Ovary (tissue), 9 donors: ENCODE results near the gene PNPLA6. TPM values are rescaled to one million over a fixed set of nuclear protein-coding genes. Genes with fewer than 3 reads are reported as not detected.
A peak's percentile ranks its signal among the peaks of the same experiment; 100 is the strongest.

Experiments used
- DNase-seq, 5 donors: peaks; one replicate each; pipeline ENCODE4 v3.0.0-alpha.2; 2019 to 2020
- H3K27ac ChIP-seq, 2 donors: fragments of 200-600 bp; one replicate each; pipeline versions ENCODE4 v1.5.1 to v1.8.0; 2019 to 2022
- H3K27me3 ChIP-seq: fragments of 200-600 bp; one replicate; pipeline ENCODE4 v1.8.0; 2022
- H3K36me3 ChIP-seq: fragments of 200-600 bp; sonication (generic); one replicate; pipeline ENCODE4 v1.5.1; 2019
- H3K4me1 ChIP-seq: one replicate; pipeline ENCODE4 v1.8.1; 2013; ENCODE audit warnings: mild to moderate bottlenecking, moderate library complexity; ENCODE audit not compliant: insufficient read depth
- H3K4me3 ChIP-seq: fragments of 200-600 bp; sonication (generic); one replicate; pipeline ENCODE4 v1.5.1; 2017
- H3K9me3 ChIP-seq, 2 donors: fragments of 200-600 bp in 1 of 2; sonication (generic) in 1 of 2; one replicate each; pipeline versions ENCODE4 v1.5.1 to v1.8.1; 2013 to 2019; ENCODE audit warnings: mild to moderate bottlenecking in 1 of 2, moderate library complexity in 1 of 2
- EP300 ChIP-seq: sonication (generic); formaldehyde crosslinking; IDR thresholded peaks from one replicate; pipeline ENCODE4 v1.6.1; 2017; ENCODE audit warnings: antibody characterized with exemption
- POLR2A ChIP-seq: fragments of 450-650 bp; IDR thresholded peaks from one replicate; pipeline ENCODE4 v1.6.1; 2017; ENCODE audit warnings: antibody characterized with exemption, mild to moderate bottlenecking, moderate library complexity
- WGBS, 3 donors: extraction: QIAGEN DNeasy Blood & Tissue Kit in 1 of 3; methylation state at CpG; one replicate each; pipeline versions ENCODE4 v1.1.5 to v1.1.7; 2013 to 2017; 5-methylcytosine and 5-hydroxymethylcytosine counted together
- intact Hi-C, 4 donors: fragments of 100-400 bp; cut with DNase I; formaldehyde crosslinking; loops; one replicate each; pipeline versions ENCODE4 v1.11.0 to v1.15.1; 2022 to 2023
- polyA plus RNA-seq, 2 donors: library from polyadenylated mRNA; stranded (reverse); fragments of 200-250 nt in 1 of 2; fragments of 350-450 nt in 1 of 2; fragmentation: Illumina TruSeq in 1 of 2; extraction: RNeasy Lipid Tissue Mini Kit (QIAGEN cat#74804) in 1 of 2; gene quantifications; one replicate each; pipeline ENCODE4 v1.2.3, GENCODE V29; 2013 to 2014
- total RNA-seq, 7 donors: library from RNA; depleted of rRNA in 2 of 7; stranded (reverse); fragments of >200 nt in 2 of 7; fragmentation: NEBNext Ultra II Directional in 3 of 7; extraction: Animal tissue kit (Norgen Biotek cat#: 25700) in 3 of 7; gene quantifications; one replicate each; pipeline versions ENCODE4 v1.1.0 to v1.2.4, GENCODE V29; 2016 to 2023
- TF ChIP-seq, protein P1 (sequence below), 3 donors: fragments of 450-650 bp in 2 of 3; fragments of 200-600 bp in 1 of 3; IDR thresholded peaks; one replicate each; pipeline versions ENCODE4 v1.5.1 to v1.8.0; 2016 to 2022; ENCODE audit warnings: antibody characterized with exemption in 3 of 3, mild to moderate bottlenecking in 1 of 3
- donor health status: DM: no; HTN: no; CAD: no; lungs with moderate emphysema.
- donor health status: DM: no; HTN: no; CAD: no.
- donor health status: Bipolar disorder and iron deficiency.
- donor health status: DM: yes; HTN: yes; CAD: no.
- donor health status: DM: no; HTN: no; CAD: no.
- donor health status: DM: yes; HTN: yes; CAD: no.

PNPLA6 gene
- total and polyA plus RNA-seq, 9 donors: 19.0 to 69.1 (median 52.0) TPM

DNA sequence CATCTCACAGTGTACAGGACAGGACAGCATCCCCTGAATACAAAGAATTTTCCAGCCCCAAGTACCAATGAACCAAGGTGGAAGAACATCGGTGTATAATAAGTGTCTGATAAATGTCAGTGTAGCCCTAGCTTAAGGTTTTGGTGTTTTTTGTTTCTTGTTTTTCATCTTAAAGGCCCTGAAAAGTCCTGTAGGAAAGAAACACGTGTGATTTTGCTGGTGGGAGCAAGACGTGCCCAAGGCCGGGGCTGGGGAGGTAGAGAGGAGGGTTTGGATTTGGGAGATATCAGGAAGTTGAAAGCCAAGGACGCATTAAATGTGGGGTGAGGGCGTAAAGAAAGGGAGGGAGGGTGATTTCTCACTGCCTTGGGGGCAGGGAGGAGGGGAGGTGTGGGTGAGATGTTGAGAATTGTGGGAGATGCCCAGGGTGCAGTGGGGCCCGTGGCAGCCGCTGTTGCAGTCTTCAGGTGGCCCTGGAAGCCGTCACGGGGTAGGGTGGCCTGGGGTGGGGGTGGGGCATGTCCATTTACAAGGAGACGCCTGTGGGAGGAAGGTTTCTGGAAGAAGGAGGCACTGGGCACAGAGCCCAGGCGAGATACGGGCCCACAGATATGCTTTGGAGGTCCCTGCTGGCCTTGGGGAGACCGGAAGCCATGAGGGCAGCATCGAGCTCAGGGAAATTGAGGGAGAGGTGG is 66.9 kb downstream of the PNPLA6 start:
- H3K27ac ChIP-seq: no peak overlapping the region
- intact Hi-C loops: no loop called here
- WGBS, 3 donors: 2 to 9% (median 3%) methylated on average over 15 of the region's 15 CpGs
- H3K27me3 ChIP-seq: no peaks in the 10 kb centered on the region
- no peak overlapping the region for H3K4me3 ChIP-seq
- no peaks in the 10 kb centered on the region for H3K9me3 ChIP-seq
- DNase-seq: peak in 2 of 5 donors; percentile 40 to 78
- TF ChIP-seq EP300 (no peak), POLR2A (no peak)
- no peaks in the 10 kb centered on the region for H3K36me3 ChIP-seq
- peaks cover 5% of the 10 kb centered on the region for H3K4me1 ChIP-seq

DNA sequence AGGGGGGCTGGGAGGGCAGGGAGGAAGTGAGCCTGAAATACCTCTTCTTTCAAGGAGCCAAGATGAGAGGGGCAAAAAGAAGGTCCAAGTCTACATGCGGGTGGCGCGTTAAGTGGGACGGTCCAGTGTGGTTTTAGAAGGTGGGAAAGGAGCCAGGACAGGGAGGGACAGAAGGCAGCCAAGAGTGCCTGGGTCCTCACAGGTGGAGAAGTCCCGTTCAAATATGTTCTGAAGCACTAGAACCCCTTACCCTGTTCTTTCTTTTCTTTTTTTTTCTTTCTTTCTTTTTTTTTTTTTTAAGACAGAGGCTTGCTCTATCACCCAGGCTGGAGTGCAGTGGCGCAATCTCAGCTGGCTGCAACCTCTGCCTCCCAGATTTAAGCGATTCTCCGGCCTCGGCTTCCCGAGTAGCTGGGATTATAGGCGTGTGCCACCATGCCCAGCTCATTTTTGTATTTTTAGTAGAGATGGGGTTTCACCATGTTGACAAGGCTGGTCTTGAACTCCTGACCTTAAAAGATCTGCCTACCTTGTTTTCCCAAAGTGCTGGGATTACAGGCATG is 67.5 kb downstream of the PNPLA6 start:
- Histone ChIP-seq H3K36me3 (no peaks in the 10 kb centered on the region), H3K27me3 (no peaks in the 10 kb centered on the region), H3K27ac (no peak overlapping the region), H3K9me3 (no peaks in the 10 kb centered on the region), H3K4me1 (peaks cover 5% of the 10 kb centered on the region), H3K4me3 (no peak overlapping the region)
- intact Hi-C loops: no loop called here
- TF ChIP-seq, protein P1, sequence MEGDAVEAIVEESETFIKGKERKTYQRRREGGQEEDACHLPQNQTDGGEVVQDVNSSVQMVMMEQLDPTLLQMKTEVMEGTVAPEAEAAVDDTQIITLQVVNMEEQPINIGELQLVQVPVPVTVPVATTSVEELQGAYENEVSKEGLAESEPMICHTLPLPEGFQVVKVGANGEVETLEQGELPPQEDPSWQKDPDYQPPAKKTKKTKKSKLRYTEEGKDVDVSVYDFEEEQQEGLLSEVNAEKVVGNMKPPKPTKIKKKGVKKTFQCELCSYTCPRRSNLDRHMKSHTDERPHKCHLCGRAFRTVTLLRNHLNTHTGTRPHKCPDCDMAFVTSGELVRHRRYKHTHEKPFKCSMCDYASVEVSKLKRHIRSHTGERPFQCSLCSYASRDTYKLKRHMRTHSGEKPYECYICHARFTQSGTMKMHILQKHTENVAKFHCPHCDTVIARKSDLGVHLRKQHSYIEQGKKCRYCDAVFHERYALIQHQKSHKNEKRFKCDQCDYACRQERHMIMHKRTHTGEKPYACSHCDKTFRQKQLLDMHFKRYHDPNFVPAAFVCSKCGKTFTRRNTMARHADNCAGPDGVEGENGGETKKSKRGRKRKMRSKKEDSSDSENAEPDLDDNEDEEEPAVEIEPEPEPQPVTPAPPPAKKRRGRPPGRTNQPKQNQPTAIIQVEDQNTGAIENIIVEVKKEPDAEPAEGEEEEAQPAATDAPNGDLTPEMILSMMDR (IDR thresholded peaks at IDR 0.05): no peak
- TF ChIP-seq EP300 (no peak), POLR2A (no peak)
- 5 to 18% (median 9%) methylated on average over 11 of the region's 11 CpGs for WGBS, 3 donors
- DNase-seq: no peak

DNA sequence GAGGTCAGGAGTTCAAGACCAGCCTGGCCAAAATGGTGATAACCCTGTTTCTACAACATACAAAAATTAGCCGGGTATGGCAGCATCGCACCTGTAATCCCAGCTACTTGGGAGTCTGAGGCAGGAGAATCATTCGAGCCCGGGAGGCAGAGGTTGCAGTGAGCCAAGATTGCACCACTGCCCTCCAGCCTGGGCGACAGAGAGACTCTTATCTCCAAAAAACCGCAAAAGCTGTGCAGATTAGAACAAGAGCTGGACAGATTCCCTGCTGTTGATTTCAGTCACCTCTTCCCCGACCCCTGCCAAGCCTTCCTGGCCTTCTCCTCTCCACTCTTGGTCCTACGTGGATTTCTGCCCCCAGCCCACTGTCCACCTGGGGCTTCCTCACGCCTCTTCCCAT is 68.4 kb downstream of the PNPLA6 start:
- no peak for TF ChIP-seq POLR2A
- TF ChIP-seq, protein P1 (IDR thresholded peaks at IDR 0.05): no peak
- no peak for TF ChIP-seq EP300
- intact Hi-C loops: no loop called here
- WGBS, 3 donors: 54 to 59% (median 58%) methylated on average over 9 of the region's 9 CpGs
- Histone ChIP-seq H3K36me3 (no peaks in the 10 kb centered on the region), H3K4me1 (peaks cover 5% of the 10 kb centered on the region), H3K27ac (no peak overlapping the region), H3K9me3 (no peaks in the 10 kb centered on the region), H3K4me3 (no peak overlapping the region), H3K27me3 (no peaks in the 10 kb centered on the region)
- no peak for DNase-seq

DNA sequence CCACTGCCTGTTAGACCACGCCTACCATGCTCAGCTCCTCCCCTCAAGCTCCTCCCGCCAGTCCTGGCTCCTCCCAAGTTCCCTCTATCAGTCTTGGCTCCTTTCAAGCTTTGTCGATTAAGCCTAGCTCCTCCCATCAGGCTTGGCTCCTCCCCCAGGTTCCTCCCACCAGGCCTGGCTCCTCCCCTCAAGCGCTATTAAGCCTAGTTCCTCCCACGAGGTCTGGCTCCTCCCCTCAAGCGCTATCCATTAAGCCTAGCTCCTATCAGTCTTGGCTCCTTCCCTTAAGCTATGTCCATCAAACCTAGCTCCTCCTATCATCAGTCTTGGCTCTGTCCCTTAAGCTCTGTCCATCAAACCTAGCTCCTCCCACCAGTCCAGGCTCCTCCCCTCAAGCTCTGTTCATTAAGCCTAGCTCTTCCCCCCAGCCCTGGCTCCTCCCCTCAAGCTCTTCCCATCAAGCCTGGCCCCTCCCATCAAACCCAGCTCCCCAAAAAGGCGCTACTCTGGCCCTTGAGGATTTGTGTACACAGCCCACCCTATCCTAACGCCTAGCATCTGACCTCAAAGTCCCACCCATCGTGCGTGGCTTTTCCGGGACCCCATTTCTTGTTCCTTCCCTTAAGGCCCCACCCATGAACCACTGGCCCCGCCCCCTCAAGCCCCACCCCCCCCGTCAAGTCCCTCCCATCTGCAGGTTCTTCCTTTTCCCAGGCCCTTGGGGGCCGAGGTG is 70.1 kb downstream of the PNPLA6 start:
- Histone ChIP-seq H3K27me3 (no peaks in the 10 kb centered on the region), H3K9me3 (no peaks in the 10 kb centered on the region), H3K27ac (no peak overlapping the region), H3K4me1 (peaks cover 5% of the 10 kb centered on the region), H3K36me3 (no peaks in the 10 kb centered on the region), H3K4me3 (no peak overlapping the region)
- no peak for TF ChIP-seq POLR2A
- TF ChIP-seq, protein P1 (IDR thresholded peaks at IDR 0.05): no peak
- TF ChIP-seq EP300: no peak
- DNase-seq: no peak
- 61 to 70% (median 68%) methylated on average over 14 of the region's 14 CpGs for WGBS, 3 donors
- intact Hi-C loops: no loop called here
